CD14-positive monocyte (primary cell): Measurements from ENCODE around the gene LCAT. TPM values are rescaled to one million over a fixed set of nuclear protein-coding genes. Genes with fewer than 3 reads are reported as not detected.

Source experiments
- DNase-seq, 3 donors: peaks; one replicate each; pipeline ENCODE4 v3.0.0-alpha.2; 2011 to 2022
- H2AFZ ChIP-seq: 2 replicates; pipeline ENCODE4 v1.6.0; 2012; ENCODE audit warnings: mild to moderate bottlenecking, low read depth, low read length, inconsistent platforms; ENCODE audit not compliant: insufficient read depth, poor library complexity, severe bottlenecking
- H3K27ac ChIP-seq, 2 donors: 1 replicate in 1 of 2; 2 replicates in 1 of 2; pipeline ENCODE4 v1.5.1; 2012 to 2013; ENCODE audit warnings: low read length in 2 of 2, control low read depth in 1 of 2, inconsistent platforms in 1 of 2, low read depth in 1 of 2, mild to moderate bottlenecking in 1 of 2
- H3K27me3 ChIP-seq, 2 donors: one replicate each; pipeline versions ENCODE4 v1.6.0 to v1.6.1; 2011 to 2013; ENCODE audit warnings: low read length in 2 of 2; ENCODE audit not compliant: control insufficient read depth in 2 of 2, insufficient read depth in 2 of 2
- H3K36me3 ChIP-seq, 2 donors: replicated peaks in 1 of 2; 1 replicate in 1 of 2; 2 replicates in 1 of 2; pipeline versions ENCODE4 v1.5.1 to v1.6.1; 2012 to 2013; ENCODE audit warnings: low read length in 2 of 2, control low read depth in 1 of 2, inconsistent platforms in 1 of 2, mild to moderate bottlenecking in 1 of 2; ENCODE audit not compliant: insufficient read depth in 2 of 2, control insufficient read depth in 1 of 2
- H3K4me1 ChIP-seq, 2 donors: 1 replicate in 1 of 2; 2 replicates in 1 of 2; pipeline versions ENCODE4 v1.5.1 to v1.6.1; 2012 to 2013; ENCODE audit warnings: low read length in 2 of 2, control low read depth in 1 of 2, inconsistent platforms in 1 of 2, mild to moderate bottlenecking in 1 of 2, moderate library complexity in 1 of 2; ENCODE audit not compliant: insufficient read depth in 2 of 2, control insufficient read depth in 1 of 2
- H3K4me2 ChIP-seq: replicated peaks from 2 replicates; pipeline ENCODE3; 2012; ENCODE audit warnings: low read length, moderate library complexity, mild to moderate bottlenecking; ENCODE audit not compliant: poor library complexity, severe bottlenecking; ENCODE audit errors: extremely low read depth
- H3K4me3 ChIP-seq, 3 experiments: fragments of 200-600 bp in 1 of 3; sonication (generic) in 1 of 3; replicated peaks in 1 of 3; 1 replicate in 2 of 3; 2 replicates in 1 of 3; pipeline ENCODE4 v1.5.1; 2011 to 2013; ENCODE audit warnings: low read length in 3 of 3, mild to moderate bottlenecking in 3 of 3, control low read depth in 2 of 3, low read depth in 2 of 3, inconsistent platforms in 1 of 3, moderate library complexity in 1 of 3
- H3K79me2 ChIP-seq: 2 replicates; pipeline ENCODE4 v1.6.0; 2012; ENCODE audit warnings: mild to moderate bottlenecking, control low read depth, inconsistent platforms, low read length, moderate library complexity; ENCODE audit not compliant: insufficient read depth
- H3K9ac ChIP-seq: 2 replicates; pipeline ENCODE4 v1.6.0; 2017; ENCODE audit warnings: low read length, mild to moderate bottlenecking; ENCODE audit not compliant: insufficient read depth, poor library complexity, severe bottlenecking
- H3K9me3 ChIP-seq, 2 donors: replicated peaks in 1 of 2; 1 replicate in 1 of 2; 2 replicates in 1 of 2; pipeline versions ENCODE4 v1.5.1 to v1.6.1; 2012 to 2013; ENCODE audit warnings: low read length in 2 of 2, control low read depth in 1 of 2; ENCODE audit not compliant: control insufficient read depth in 1 of 2, insufficient read depth in 1 of 2
- H4K20me1 ChIP-seq: 2 replicates; pipeline ENCODE4 v1.6.0; 2012; ENCODE audit warnings: mild to moderate bottlenecking, low read length, control low read depth, moderate library complexity; ENCODE audit not compliant: insufficient read depth
- H3K27ac Mint-ChIP-seq, 7 donors: one replicate each; pipeline ENCODE4 v1.8.0; 2020; ENCODE audit warnings: mild to moderate bottlenecking in 7 of 7, mixed read lengths in 7 of 7, moderate library complexity in 6 of 7, inconsistent platforms in 2 of 7
- H3K27me3 Mint-ChIP-seq, 3 donors: one replicate each; pipeline ENCODE4 v1.8.0; 2021 to 2022; ENCODE audit warnings: low read depth in 3 of 3, mild to moderate bottlenecking in 3 of 3, mixed read lengths in 3 of 3, moderate library complexity in 3 of 3, inconsistent platforms in 1 of 3
- H3K36me3 Mint-ChIP-seq, 2 donors: one replicate each; pipeline ENCODE4 v1.8.0; 2020; ENCODE audit warnings: mixed read lengths in 2 of 2, inconsistent platforms in 1 of 2, mild to moderate bottlenecking in 1 of 2
- H3K4me1 Mint-ChIP-seq: one replicate; pipeline ENCODE4 v1.8.0; 2020; ENCODE audit warnings: mild to moderate bottlenecking, mixed read lengths
- H3K4me3 Mint-ChIP-seq, 2 donors: one replicate each; pipeline ENCODE4 v1.8.0; 2020; ENCODE audit warnings: mild to moderate bottlenecking in 2 of 2, mixed read lengths in 2 of 2, moderate library complexity in 1 of 2
- H3K9me3 Mint-ChIP-seq, 7 donors: one replicate each; pipeline ENCODE4 v1.8.0; 2020 to 2022; ENCODE audit warnings: mixed read lengths in 7 of 7, mild to moderate bottlenecking in 6 of 7, moderate library complexity in 6 of 7, inconsistent platforms in 2 of 7
- WGBS: methylation state at CpG from one replicate; pipeline ENCODE4 v1.1.5; 2013; ENCODE audit warnings: missing lambda C conversion rate; ENCODE audit not compliant: insufficient coverage; 5-methylcytosine and 5-hydroxymethylcytosine counted together
- intact Hi-C, 2 donors: fragments of 100-400 bp; cut with micrococcal nuclease; formaldehyde crosslinking; loops; one replicate each; pipeline versions ENCODE4 v1.15.0 to v1.15.1; 2023
- polyA plus RNA-seq, 3 donors: library from polyadenylated mRNA; depleted of rRNA in 1 of 3; unstranded in 2 of 3; stranded (reverse) in 1 of 3; fragments of 300-500 nt in 2 of 3; fragments of >200 nt in 1 of 3; fragmentation: Illumina TruSeq in 2 of 3; gene quantifications; 1 replicate in 2 of 3; 2 replicates in 1 of 3; pipeline ENCODE4 v1.2.3, GENCODE V29; 2012 to 2021
- TF ChIP-seq, protein P1 (sequence below): fragments of 200-600 bp; IDR thresholded peaks from one replicate; pipeline ENCODE4 v1.8.0; 2022; ENCODE audit warnings: antibody characterized with exemption, mild to moderate bottlenecking

The LCAT gene
- polyA plus RNA-seq, 3 donors, result 0.17 to 16.2 TPM; not detected in 1

DNA sequence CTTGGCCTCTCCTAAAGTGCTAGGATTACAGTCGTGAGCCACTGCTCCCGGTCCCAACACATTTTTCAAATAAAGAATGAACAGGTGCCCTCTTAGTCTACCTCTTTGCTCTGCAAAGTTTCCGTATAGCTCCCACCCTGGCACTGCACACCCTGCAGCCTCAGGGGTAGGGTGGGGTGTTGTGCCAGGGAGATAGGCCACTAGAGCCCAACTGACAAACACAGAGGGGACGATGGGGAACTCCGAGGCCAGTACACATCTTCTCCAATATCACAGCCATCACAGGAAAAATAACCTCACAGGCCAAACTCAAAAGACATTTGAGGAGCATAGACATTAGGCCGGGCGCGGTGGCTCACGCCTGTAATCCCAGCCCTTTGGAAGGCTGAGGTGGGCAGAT is 27.2 kb upstream of the LCAT start:
- TF ChIP-seq, protein P1, sequence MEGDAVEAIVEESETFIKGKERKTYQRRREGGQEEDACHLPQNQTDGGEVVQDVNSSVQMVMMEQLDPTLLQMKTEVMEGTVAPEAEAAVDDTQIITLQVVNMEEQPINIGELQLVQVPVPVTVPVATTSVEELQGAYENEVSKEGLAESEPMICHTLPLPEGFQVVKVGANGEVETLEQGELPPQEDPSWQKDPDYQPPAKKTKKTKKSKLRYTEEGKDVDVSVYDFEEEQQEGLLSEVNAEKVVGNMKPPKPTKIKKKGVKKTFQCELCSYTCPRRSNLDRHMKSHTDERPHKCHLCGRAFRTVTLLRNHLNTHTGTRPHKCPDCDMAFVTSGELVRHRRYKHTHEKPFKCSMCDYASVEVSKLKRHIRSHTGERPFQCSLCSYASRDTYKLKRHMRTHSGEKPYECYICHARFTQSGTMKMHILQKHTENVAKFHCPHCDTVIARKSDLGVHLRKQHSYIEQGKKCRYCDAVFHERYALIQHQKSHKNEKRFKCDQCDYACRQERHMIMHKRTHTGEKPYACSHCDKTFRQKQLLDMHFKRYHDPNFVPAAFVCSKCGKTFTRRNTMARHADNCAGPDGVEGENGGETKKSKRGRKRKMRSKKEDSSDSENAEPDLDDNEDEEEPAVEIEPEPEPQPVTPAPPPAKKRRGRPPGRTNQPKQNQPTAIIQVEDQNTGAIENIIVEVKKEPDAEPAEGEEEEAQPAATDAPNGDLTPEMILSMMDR, result no peak
- H3K27me3 Mint-ChIP-seq, result peaks cover 5 to 11% (median 9%) of the 10 kb centered on the region in 3 donors
- Histone ChIP-seq H3K79me2 (peaks cover 11% of the 10 kb centered on the region), H3K9me3 (no peaks in the 10 kb centered on the region), H3K9ac (no peak overlapping the region), H3K36me3 (no peaks in the 10 kb centered on the region), H3K27me3 (no peaks in the 10 kb centered on the region), H4K20me1 (peaks cover 17% of the 10 kb centered on the region), H3K4me1 (peaks cover 18 to 23% of the 10 kb centered on the region in 2 donors), H3K27ac (no peak overlapping the region), H2AFZ (no peak overlapping the region), H3K4me3 (no peak overlapping the region), H3K4me2 (no peak overlapping the region)
- peaks cover 24% of the 10 kb centered on the region for H3K4me1 Mint-ChIP-seq
- 100% methylated on average over 3 of the region's 9 CpGs for WGBS
- no peaks in the 10 kb centered on the region for H3K36me3 Mint-ChIP-seq
- peak overlapping the region in 1 of 7 donors; percentile 26 for H3K27ac Mint-ChIP-seq
- no peaks in the 10 kb centered on the region for H3K9me3 Mint-ChIP-seq
- H3K4me3 Mint-ChIP-seq, result peak overlapping the region in 1 of 2 donors; percentile 50
- no peak for DNase-seq
- intact Hi-C loops, result no loop called here

DNA sequence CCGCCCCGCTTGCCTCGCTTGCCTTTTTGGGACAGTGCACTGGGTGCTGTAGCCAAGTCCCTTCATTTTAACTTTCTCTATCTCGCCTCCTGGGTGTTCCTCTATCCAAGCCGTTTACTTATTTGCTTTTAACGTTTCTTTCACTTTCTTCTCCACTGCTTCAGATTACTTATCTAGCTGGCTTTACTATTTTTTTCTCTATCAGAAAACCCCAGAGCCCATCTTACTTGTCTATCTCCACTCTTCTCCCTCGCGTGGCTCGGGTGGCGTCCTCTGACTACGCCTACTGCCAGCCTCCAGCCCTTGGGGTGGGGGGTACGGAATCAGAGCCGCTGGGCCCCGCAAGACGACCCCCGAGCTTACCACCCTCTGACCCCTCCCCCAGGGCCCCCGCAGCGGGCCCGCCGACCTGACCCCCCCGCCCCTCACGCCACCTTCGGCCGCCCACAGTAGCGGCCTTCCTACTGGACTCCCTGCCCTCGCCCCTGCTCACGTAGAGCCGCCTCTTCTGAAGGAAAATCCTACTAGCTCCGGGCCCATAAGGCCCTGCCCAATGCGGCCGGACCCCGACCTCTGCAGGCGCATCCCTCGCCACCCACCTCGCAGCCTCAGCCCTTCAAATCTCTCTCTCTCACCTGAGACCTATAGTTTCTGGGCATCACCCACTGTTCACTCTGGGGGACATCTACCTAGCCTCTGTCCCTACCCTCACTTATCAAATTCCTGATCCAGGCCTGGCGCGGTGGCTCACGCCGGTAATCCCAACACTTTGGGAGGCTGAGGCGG is 25.5 kb upstream of the LCAT start:
- 50% methylated on average over 32 of the region's 40 CpGs for WGBS
- H3K9me3 Mint-ChIP-seq, result no peaks in the 10 kb centered on the region
- peaks cover 26% of the 10 kb centered on the region for H3K4me1 Mint-ChIP-seq
- peak overlapping the region in 1 of 2 donors; percentile 63 for H3K27ac ChIP-seq
- no peaks in the 10 kb centered on the region for H3K9me3 ChIP-seq
- DNase-seq, result peak in 1 of 3 donors; percentile 6
- H3K36me3 ChIP-seq, result no peaks in the 10 kb centered on the region
- peaks cover 0 to 10% of the 10 kb centered on the region in 2 donors for H3K36me3 Mint-ChIP-seq
- peak overlapping the region; percentile 98 to 99 for H3K4me3 Mint-ChIP-seq
- peaks cover 5 to 6% (median 6%) of the 10 kb centered on the region in 3 donors for H3K27me3 Mint-ChIP-seq
- peaks cover 34% of the 10 kb centered on the region for H4K20me1 ChIP-seq
- H3K27ac Mint-ChIP-seq, result peak overlapping the region in 6 of 7 donors; percentile 28 to 82 (median 58)
- H3K79me2 ChIP-seq, result peaks cover 18% of the 10 kb centered on the region
- peak overlapping the region; percentile 79 for H3K9ac ChIP-seq
- H3K4me3 ChIP-seq, result peak overlapping the region; percentile 83 to 91 (median 91)
- H3K4me1 ChIP-seq, result peaks cover 18 to 24% of the 10 kb centered on the region in 2 donors
- H2AFZ ChIP-seq, result peak overlapping the region; percentile 93
- H3K4me2 ChIP-seq, result peak overlapping the region; percentile 90
- TF ChIP-seq, protein P1, result no peak
- intact Hi-C loops, result no loop called here
- H3K27me3 ChIP-seq, result no peaks in the 10 kb centered on the region
